GM18517 (cell line): ENCODE results near the gene TIGIT.
A peak's percentile ranks its signal among the peaks of the same experiment; 100 is the strongest.

Source experiments
- ATAC-seq: cut with Tn5 transposase; IDR thresholded peaks from one replicate; pipeline ENCODE4 v1.9.1; 2021; ENCODE audit warnings: mild to moderate bottlenecking, moderate library complexity; ENCODE audit not compliant: unreplicated experiment

Gene TIGIT

DNA sequence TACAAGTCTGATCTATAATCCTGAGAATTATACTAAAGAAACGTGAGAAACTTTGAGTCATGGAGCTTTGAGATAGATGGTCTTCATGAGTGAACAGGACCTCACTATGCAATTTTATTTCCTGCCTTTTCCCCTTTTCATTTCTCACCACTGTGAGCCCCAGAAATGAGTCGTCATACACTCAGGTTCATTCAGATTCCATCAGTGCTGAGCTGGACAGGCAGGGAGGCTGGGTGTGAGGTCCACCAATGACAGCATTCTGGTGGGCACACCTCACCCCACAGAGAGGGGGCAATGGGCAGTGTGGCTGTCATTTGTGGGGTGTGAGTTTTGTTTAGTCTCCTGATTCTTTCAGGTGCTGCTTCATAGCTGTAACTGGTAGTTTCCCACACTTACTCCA lies 16.9 kb downstream of the TIGIT start:
- ATAC-seq, result no peak

DNA sequence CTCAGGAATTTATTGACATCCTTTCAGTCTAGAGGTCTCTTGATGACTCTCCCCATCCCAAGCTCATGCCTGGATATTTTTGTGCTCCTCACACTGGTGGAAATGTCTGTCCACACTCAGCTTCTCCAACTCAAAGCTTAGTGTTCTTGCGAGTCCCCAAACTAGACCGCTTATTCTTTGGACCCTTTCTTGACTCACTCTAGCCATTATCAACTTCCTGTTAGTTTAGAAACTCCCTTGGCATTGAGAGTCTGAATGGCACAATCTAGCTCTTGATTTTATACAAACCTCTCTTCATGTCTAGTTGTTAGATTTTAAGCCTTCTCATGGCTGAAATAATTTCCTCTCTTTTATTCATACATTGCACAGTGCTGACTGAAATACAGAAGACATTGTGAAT lies 19.6 kb downstream of the TIGIT start:
- ATAC-seq, result no peak

DNA sequence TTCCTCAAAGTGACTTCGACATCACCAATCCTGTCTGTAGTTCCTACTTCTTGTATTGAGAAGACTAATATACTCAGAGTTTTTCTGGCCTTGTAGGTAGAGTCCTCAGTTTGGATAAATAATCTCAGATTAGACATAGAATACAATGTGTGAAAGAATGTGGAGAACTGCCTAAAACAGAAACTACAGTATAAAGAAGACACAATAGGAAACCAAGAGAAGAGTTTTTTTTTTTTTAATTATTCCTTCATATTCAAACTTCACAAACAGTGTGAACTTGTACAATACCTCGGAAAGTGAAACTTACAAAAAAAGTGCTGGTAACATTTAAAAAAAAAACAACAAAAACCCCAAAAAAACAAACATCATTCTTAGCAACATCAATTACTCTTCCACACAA lies 20.5 kb downstream of the TIGIT start:
- no peak for ATAC-seq

DNA sequence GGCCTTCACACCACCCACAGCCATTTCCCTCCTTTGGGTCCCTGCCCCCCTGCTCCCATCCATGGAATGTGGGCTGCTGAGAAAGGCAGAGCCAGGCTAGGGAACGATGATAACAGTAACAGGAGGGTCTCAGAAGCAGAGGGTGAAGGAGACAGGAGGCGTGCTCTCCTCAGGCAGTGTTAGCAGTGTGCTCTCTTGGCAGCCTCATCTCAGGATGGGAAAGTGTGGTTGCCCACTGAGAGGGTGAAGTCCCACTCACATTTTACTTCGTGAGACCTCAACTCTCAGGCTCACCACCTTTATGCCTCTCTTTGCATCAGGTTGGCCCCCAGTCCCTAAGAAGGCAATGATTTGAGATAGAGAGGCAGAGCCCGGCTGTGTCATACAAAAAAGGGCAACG lies 24.5 kb downstream of the TIGIT start:
- ATAC-seq, result no peak

DNA sequence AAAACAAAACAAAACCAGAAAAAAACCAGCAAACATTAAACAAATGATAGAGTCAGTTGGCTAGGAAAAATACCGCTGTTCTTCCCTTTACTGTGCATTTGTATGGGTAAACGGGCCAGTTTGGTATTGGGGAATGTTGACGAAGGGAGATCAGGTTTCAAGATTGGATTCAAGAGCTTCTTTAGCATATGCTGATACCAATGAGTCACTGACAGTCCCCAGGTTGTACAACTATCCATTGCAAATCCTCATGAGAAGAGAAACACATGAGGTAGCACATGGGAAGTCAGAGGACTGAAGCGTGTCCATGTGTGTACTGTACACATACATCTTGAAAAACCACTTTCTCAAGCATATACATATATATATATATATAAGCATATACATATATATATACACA lies 25.6 kb downstream of the TIGIT start:
- no peak for ATAC-seq

DNA sequence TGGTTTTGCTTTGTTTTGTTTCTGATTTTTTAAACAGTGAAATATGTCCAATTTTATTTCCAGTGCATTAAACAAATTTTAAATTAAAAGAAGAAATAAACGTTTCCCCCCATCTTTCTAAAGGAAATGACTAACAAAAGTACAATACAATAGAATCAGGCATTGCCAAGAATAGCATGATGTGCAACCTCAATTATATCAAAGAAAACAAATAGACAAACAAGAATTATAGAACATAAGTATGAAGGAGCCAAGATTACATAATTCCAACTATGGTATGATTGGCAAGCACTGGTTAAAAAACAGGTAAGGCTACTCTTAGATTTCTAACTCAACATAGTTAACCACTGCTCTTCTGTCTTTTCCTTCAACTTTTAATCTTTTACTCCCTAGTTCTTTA lies 26.4 kb downstream of the TIGIT start:
- ATAC-seq, result no peak

DNA sequence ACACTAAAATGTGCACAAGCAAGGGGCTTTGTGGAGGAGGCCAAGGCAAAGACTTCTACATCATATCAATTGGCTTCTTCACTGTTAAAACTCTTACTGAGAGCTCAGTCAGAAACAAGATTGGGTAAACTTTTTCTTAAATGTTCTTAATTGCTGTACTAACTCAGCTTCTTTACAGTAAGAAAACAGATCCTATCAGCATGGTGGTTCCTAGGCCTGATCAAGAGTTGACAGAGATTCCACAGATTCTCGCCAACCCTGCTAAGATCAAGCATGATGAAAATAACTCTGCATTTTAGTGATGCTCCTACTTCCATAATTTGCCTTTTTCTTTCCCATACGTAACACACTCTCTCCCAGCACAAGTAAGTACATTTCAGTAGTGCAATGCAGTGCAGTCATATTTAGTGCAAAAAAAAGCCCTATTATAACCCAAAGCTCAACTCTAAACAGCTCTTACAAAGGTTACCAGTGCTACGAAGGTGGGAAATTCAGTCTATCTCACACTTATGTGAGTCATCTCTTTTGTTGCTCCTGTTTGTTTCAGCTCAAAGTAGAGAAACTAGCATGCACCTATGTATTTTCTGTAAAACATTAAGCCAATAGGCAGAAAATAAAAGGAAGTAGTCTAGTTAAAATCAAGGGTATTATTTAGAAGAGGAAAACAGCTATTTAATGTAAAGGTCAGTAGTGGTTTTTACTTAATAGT lies 29.9 kb downstream of the TIGIT start:
- peak; percentile 47 for ATAC-seq

DNA sequence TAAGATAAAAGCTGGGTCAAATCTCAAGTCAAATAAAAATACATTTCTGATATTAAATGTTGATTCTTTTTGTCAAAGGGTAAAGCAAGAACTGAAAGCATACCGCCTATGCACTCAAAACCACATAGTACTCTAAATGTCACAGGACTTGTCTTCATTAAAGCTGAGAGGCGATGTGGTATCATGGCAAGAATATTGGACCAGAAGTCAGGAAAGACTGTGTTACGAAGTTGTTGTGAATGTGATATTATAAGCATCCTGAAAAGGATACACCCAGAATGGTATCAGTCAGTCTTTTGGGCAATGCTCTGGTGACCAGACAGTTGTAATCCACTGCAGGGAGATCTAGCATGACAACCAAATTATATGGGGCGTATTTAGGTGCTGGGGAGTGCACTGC lies 33.8 kb downstream of the TIGIT start:
- no peak for ATAC-seq

DNA sequence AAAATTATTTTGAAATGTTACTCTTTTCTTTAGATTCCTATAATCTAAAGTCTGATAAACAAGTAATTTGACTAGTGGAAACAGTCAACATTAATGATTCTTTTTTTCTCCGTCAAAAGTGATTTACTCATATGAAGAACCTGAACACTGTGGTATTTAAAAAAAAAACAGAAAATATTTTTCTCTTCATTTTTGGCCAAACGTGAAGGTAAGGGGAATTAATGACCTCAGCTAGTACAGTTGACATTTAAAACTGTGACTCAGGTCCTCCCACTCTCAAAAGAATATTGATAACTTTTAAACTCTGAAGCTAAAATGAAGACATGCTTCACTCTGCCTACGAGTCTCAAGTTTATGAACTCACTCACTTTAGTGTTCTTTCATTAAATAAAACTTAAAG lies 34.5 kb downstream of the TIGIT start:
- ATAC-seq, result no peak

DNA sequence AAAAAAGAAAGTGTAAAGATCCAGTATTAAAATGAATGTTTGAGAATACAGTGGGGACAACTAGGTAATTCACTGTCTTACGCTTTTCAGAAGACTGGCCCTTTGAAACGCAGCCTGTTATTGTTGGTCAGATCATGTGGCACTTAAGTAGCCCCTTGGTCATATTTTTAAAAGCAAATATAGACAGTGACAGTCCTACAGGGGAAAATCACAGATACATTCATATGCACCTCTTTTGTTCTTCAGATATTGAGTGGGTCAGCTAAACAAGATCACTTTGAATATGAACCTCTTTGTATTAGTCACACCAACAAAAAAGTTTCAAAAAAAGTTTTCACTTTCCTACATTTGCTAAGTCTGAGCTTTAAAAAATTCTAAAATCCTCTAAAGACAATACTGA lies 36.0 kb downstream of the TIGIT start:
- no peak for ATAC-seq

DNA sequence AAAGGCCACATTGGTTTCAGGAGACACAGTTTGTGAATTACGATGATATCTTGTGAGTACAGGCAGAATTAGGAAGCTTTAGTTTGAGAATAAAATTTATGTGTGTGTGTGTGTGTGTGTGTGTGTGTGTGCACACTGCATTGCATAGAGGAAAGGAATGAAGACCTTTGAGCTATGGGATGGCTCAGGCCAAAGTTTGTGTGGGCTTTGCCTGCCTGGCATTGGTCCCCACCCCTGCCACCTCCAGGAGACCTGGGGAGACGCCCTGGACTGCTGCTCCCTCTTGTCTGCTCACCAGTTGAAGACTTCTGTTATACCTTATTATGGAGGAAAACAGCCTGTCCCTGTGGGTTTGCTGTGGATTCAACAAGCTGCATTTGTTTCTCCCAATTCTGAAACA lies 37.2 kb downstream of the TIGIT start:
- no peak for ATAC-seq

DNA sequence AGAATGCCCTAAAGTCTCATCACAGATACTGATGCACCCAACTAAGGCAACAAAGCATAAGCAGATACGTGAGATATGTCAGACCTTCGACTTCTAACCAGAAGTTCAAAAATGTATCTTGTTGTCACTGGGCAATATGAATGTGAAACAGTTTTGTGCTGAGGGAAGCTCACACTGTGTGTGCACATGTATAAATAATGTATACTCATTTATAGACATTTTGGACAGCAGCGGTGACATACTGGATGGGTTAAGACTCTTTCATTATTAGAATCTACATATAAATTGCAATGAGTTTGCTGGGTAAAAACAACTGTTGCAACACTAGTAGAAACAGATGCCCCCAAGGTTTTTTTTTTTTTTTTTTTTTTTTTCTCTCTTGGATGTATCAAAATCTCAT lies 37.9 kb downstream of the TIGIT start:
- no peak for ATAC-seq

DNA sequence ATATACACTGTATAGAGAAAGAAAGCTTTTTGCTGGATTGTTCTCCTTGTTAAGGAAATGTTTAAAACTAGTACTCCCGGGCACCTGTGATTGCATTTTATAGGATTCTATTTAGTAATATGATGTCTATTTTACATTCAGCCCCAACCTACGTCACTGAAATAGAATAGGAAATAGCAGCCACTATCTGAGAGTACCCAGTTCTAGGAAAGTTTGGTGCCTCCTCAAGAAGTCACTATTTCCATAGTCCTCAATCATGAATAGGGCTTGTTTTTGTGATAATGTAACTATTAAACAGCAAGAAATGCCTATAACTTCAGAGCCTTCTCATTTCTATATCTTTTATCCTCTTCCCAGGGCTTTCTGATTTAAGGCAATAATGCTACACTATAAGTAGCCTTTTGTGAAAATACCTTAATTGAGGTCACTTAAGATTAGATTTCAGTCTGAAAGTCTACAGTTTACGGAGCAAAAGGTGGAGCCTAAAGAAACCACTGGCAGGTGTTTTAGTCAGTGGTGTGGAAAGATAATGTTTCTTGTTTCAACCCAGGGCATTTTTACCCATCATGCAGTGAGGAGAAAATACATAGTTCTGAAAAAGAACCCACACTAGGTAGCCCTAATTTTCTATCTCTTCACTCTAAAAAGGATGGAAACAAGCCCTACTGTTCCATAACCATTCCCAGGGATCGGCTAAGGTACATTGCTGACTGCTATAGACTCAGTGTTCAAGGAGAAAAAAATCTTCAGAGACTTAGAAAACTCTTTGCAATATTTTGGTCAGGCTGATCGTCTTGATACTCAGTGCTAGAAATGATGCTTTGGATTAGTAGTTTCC lies 38.7 kb downstream of the TIGIT start:
- ATAC-seq, result no peak

DNA sequence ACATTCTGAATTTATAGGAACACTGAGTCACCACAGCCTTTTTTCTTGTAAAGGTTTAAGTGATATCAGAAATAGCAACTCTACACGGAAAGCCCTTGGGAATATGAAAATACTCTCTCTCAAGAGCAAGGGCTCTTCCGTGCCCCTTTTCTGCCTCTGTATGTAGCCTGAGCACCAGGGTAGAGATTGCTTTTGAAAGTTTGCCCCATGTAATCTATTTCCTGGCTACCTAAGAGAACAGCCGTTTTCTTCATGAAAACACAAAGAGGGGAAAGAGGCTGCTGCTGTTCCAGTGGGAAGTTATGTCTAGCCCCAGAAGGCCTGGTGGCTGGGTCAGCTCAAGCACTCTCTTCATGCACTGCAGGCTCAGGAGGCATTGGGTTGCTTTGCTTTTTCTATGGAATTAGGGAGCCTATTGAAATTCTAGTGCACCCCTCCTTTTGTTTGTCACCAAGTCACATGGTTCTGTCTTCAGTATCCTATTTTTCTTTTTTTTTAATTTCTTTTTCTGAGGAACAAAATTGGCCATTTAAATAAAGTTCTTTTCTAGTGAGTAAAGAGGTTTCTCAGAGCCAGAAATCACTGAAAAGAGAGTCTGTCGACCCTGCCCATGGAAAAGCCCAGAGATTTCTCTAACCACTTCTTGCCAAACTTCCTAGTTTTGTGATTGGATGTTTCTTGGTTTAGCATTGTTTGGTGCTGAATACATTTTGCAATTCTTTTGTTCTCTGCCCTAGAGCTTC lies 39.5 kb downstream of the TIGIT start:
- no peak for ATAC-seq

DNA sequence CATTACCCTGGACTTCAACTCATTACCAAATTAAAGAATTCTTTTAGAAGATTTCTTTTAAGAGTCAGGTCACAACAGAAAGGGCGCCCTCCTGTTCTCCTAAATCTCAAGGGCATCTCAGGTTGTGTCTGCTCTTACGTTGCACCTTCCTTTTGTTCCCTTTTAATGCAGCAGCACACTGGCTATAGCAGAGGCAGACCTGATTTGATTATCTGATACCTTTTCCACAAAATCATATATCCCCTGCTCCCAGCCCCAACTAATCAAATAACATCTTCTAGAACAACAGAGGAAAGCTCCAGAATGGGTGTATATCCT lies 40.1 kb downstream of the TIGIT start:
- no peak for ATAC-seq

DNA sequence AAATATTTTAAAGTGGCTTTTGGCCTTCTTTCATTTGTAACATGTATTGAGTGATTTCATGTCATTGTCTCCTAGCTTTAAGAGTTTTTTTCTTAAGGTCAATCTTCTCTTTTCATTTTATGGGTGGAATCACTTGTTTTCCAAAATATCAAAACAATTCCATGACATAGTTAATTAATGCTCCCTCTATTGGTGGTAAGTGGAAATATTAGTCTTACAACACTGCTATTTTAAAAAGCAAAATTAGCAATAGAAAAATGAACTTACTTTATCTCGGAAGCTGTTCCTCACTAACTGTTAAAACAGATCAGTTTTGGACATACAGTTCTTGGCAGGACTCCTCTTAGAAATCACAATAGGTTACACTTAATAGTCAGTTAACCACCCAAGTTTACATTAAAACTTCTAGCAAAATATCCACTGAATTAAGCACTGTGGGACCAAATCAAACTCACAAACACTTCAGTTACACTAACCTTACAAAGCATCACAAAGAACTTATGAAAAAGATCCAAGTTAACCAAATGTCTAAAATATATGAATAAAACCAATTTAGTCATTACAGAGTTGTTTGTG lies 42.4 kb downstream of the TIGIT start:
- ATAC-seq, result no peak

DNA sequence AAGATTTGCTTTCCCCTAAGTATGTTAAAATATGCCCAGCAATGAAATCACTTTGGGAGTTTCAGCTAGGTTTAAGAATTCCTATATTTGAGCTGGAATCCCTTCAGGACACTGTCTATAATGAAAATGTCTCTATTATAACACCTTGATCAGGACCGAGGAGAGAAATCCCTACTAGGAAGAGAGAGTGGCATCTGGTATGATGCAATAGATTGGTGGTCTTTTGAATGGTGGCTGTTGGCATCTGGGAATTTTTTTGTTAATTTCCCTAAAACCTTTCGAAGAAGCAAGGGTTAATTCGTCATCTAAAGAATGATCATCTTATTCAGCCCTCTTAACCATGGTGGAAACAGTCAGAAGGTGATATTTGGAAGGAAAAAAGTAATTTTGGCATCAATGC lies 43.0 kb downstream of the TIGIT start:
- ATAC-seq, result no peak

DNA sequence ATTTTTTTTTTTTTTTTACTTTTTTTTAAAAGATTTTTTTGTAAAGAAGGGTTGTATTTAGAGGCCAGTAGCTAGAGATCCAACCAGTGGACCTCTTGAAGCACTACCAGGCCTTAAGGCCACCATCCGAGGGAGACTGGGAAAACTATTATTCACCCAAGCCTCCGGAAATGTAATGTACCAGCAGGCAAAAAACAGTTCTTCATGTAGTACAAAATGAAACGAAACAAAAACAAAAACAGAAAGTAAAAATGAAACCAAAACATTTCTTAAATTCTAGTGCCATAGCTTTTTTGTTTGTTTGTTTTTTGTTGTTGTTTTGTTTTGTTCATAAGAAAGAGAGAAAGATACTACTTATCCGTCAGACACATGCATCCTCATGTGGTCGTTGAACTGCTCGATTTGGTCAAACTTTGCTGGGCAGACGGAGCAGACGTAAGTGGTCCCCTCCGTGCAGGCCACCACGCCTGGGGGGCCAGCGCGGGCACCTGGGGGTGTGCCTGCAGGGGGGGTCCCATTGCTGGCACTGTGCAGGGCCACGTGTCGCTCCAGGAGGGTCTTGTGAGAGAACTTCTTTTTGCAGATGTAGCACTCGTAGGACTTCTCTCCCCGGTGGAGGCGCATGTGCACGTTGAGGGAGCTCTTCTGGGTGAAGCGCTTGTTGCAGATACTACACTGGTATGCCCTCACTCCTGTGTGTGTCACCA lies 45.0 kb downstream of the TIGIT start:
- ATAC-seq, result no peak

DNA sequence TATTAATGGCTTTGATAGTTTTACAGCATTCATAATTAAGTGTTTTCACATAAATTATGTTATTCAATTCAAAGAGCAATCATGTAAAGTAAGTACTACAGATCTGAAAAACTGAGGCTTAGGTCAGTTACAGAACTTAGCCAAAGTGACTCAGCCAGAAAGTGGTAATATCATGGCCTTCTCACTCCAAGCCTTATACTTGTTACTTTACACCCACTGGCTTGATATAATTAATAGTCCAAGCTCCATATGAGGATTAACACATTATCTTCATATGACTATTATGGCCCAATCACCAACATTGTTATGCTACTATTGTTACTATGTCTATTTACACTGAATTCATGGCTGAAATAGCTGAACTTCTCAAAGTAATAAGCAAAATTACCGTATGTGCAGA lies 50.7 kb downstream of the TIGIT start:
- no peak for ATAC-seq

DNA sequence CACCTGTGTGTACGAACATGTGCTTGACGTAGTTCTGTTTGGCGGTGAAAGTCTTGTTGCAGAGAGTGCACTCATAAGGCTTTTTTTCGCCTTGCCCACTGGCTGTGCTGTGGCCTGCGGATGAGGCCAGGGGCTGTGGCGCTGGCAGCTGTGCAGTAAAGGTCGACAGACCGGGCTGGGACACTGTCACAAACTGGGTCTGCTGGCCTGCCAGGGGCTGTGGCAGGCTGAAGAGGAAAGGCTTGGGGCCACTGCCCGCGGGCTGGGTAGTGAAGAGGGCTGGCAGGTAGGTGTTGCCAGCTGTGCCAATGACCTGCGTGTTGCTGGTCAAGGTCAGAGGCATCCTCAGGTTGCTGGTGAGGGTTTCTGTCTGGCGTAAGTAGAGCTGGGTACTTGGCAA lies 56.4 kb downstream of the TIGIT start:
- no peak for ATAC-seq

DNA sequence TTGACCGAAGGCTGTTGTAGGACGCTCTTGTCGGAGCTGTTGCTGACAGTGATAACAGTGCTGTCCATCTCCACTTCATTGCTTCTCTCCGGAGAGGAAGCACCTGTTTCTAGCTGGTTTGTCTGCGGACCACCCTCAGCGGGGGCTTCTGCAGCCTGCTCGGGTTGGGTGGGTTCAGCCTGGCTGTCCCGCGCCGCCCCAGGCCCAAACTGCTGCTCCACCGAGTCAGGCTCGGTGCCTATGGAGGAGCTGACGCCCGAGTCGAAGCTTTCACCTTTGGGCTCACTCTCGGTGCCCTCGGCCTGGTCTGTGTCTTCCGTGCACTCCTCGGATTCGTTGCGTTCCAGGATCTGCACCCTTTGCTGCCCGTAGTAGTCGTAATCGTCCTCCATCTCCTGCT lies 56.9 kb downstream of the TIGIT start:
- ATAC-seq, result no peak
